Endothelial cell of umbilical vein (primary cell): ENCODE measurements around the gene SMARCC1. TPM values are rescaled to one million over a fixed set of nuclear protein-coding genes. Genes with fewer than 3 reads are reported as not detected.

Experiments used
- BruUV-seq: library from RNA; stranded (reverse); fragments of 400-500 nt; replicated peaks from 2 replicates; lab custom pipeline; 2021; lab: Mats Ljungman, UMichigan
- CTCF ChIA-PET: fragments of 300-600, 350-600 bp; sonication (Branson Sonifier 250); formaldehyde crosslinking; loops from one replicate; lab custom pipeline; 2021; ENCODE audit warnings: antibody characterized with exemption, inconsistent platforms; lab: Charles Lee
- POLR2A ChIA-PET: fragments of 300-600, 350-600 bp; sonication (Branson Sonifier 250); formaldehyde crosslinking; loops from one replicate; lab custom pipeline; 2021; ENCODE audit warnings: antibody characterized with exemption, inconsistent platforms; lab: Charles Lee
- DNase-seq: peaks from one replicate; pipeline ENCODE4 v3.0.0-alpha.2; 2011; ENCODE audit warnings: low read depth, low spot score
- FAIRE-seq: peaks from 2 replicates; lab custom pipeline; 2011; peaks lifted over from hg19 to GRCh38; lab: Jason Lieb, UNC
- H2AFZ ChIP-seq: 2 replicates; pipeline ENCODE4 v1.6.0; 2012; ENCODE audit warnings: low read depth, low read length, control low read depth, inconsistent platforms
- H3K27ac ChIP-seq: 2 replicates; pipeline ENCODE4 v1.5.1; 2011; ENCODE audit warnings: low read depth, mild to moderate bottlenecking, control low read depth, low read length, moderate library complexity; ENCODE audit not compliant: insufficient read depth
- H3K27me3 ChIP-seq, 2 experiments: 2 replicates each; pipeline versions ENCODE4 v1.6.0 to v1.6.1; 2011; ENCODE audit warnings: low read length in 2 of 2, mixed read lengths in 1 of 2; ENCODE audit not compliant: control insufficient read depth in 2 of 2, insufficient read depth in 2 of 2
- H3K36me3 ChIP-seq, 2 experiments: 2 replicates in 1 of 2; 3 replicates in 1 of 2; pipeline ENCODE4 v1.5.1; 2011; ENCODE audit warnings: low read length in 2 of 2, mild to moderate bottlenecking in 1 of 2, moderate library complexity in 1 of 2; ENCODE audit not compliant: control insufficient read depth in 2 of 2, insufficient read depth in 2 of 2; ENCODE audit errors: extremely low read depth in 1 of 2
- H3K4me1 ChIP-seq: 3 replicates; pipeline ENCODE4 v1.5.1; 2011; ENCODE audit warnings: mild to moderate bottlenecking, low read length; ENCODE audit not compliant: control insufficient read depth, insufficient read depth; ENCODE audit errors: extremely low read depth
- H3K4me2 ChIP-seq: 2 replicates; pipeline ENCODE4 v1.6.1; 2011; ENCODE audit warnings: low read length, control low read depth, mixed read lengths; ENCODE audit not compliant: insufficient read depth
- H3K4me3 ChIP-seq, 3 experiments: fragments of 200-600 bp in 1 of 3; sonication (generic), shearing (Covaris generic) in 1 of 3; replicated peaks in 1 of 3; 2 replicates each; pipeline ENCODE4 v1.5.1; 2011 to 2016; ENCODE audit warnings: control low read depth in 3 of 3, low read length in 3 of 3, mild to moderate bottlenecking in 2 of 3, inconsistent platforms in 1 of 3, low read depth in 1 of 3, moderate library complexity in 1 of 3; ENCODE audit not compliant: insufficient read depth in 1 of 3
- H3K79me2 ChIP-seq: 2 replicates; pipeline ENCODE4 v1.6.0; 2012; ENCODE audit warnings: low read length, inconsistent platforms; ENCODE audit not compliant: control insufficient read depth, insufficient read depth
- H3K9ac ChIP-seq: replicated peaks from 2 replicates; pipeline ENCODE3; 2011; ENCODE audit warnings: low read length, control low read depth; ENCODE audit not compliant: insufficient read depth; ENCODE audit errors: extremely low read depth
- H3K9me1 ChIP-seq: replicated peaks from 3 replicates; pipeline ENCODE4 v1.6.0; 2011; ENCODE audit warnings: mild to moderate bottlenecking, low read length; ENCODE audit not compliant: control insufficient read depth, insufficient read depth; ENCODE audit errors: extremely low read depth
- H3K9me3 ChIP-seq: replicated peaks from 2 replicates; pipeline ENCODE4 v1.5.1; 2012; ENCODE audit warnings: low read length, inconsistent platforms; ENCODE audit not compliant: control insufficient read depth, insufficient read depth
- H4K20me1 ChIP-seq: replicated peaks from 2 replicates; pipeline ENCODE3; 2011; ENCODE audit warnings: mild to moderate bottlenecking, low read length; ENCODE audit not compliant: control insufficient read depth, insufficient read depth; ENCODE audit errors: extremely low read depth
- CTCF ChIP-seq, 2 donors: IDR thresholded peaks; 1 replicate in 1 of 2; 2 replicates in 1 of 2; pipeline ENCODE4 v1.5.1; 2011; ENCODE audit warnings: low read length in 2 of 2, mild to moderate bottlenecking in 2 of 2, moderate library complexity in 2 of 2, control low read depth in 1 of 2, inconsistent platforms in 1 of 2, low read depth in 1 of 2; ENCODE audit not compliant: insufficient read depth in 1 of 2; ENCODE audit errors: extremely low read depth in 1 of 2
- EZH2 ChIP-seq: IDR thresholded peaks from 2 replicates; pipeline ENCODE4 v1.6.1; 2012; ENCODE audit warnings: borderline replicate concordance, low read depth, mild to moderate bottlenecking, moderate library complexity, low read length, inconsistent platforms; ENCODE audit not compliant: severe bottlenecking
- FOS ChIP-seq: IDR thresholded peaks from 2 replicates; pipeline ENCODE4 v1.6.1; 2011; ENCODE audit warnings: mild to moderate bottlenecking, low read length, moderate library complexity, borderline replicate concordance; ENCODE audit not compliant: insufficient read depth
- GATA2 ChIP-seq: IDR thresholded peaks from 2 replicates; pipeline ENCODE4 v1.7.0; 2011; ENCODE audit warnings: low read depth, mild to moderate bottlenecking, moderate library complexity, mixed read lengths, low read length; ENCODE audit not compliant: insufficient read length, insufficient read depth
- JUN ChIP-seq: IDR thresholded peaks from 2 replicates; pipeline ENCODE4 v1.6.1; 2011; ENCODE audit warnings: borderline replicate concordance, low read depth; ENCODE audit not compliant: insufficient read length, insufficient read depth
- MAX ChIP-seq: IDR thresholded peaks from 2 replicates; pipeline ENCODE4 v1.6.1; 2011; ENCODE audit not compliant: insufficient read depth, insufficient read length
- MYC ChIP-seq: IDR thresholded peaks from one replicate; pipeline ENCODE4 v1.6.1; 2011; ENCODE audit warnings: mild to moderate bottlenecking, low read depth, low read length
- POLR2A ChIP-seq: IDR thresholded peaks from 2 replicates; pipeline ENCODE4 v1.6.1; 2012; ENCODE audit warnings: low read depth, mild to moderate bottlenecking, control low read depth, low read length
- dilution Hi-C: fragments of 300-500 bp; cut with MboI; formaldehyde crosslinking; loops from one replicate; pipeline ENCODE4 v1.15.0; 2019; ENCODE audit warnings: low sequenced_read_pairs; ENCODE audit not compliant: extremely low pct_ligation_motif_present
- intact Hi-C: fragments of 100-400 bp; cut with micrococcal nuclease; formaldehyde crosslinking; loops from one replicate; pipeline ENCODE4 v1.10.0; 2022
- polyA plus RNA-seq, 4 experiments: library from polyadenylated mRNA; depleted of rRNA in 3 of 4; stranded (reverse) in 3 of 4; unstranded in 1 of 4; fragments of >200 nt; gene quantifications; 2 replicates each; pipeline versions ENCODE4 v1.2.1 to v1.2.3, GENCODE V29; 2011 to 2012; ENCODE audit warnings: missing spikeins in 1 of 4
- total RNA-seq: library from RNA; stranded (reverse); gene quantifications from 2 replicates; pipeline ENCODE4 v1.2.3, GENCODE V29; 2021

The SMARCC1 gene
- total and polyA plus RNA-seq, 2 donors (not counting 3 experiments of a cell fraction or from before 2014, with no cell fraction given): 23.0 to 138 TPM

GRCh38 chr3:47741925-47742324, 39.8 kb downstream of the SMARCC1 start:
- no peak overlapping the region for H3K4me3 ChIP-seq
- ChIA-PET CTCF (interaction anchor here (0.5 to 2.0 kb wide), 3 partner anchors 27 to 220 kb away, joined by 3 to 7 read pairs (median 3); no protein-coding TSS in a partner anchor), POLR2A (no interaction called here)
- H2AFZ ChIP-seq: no peak overlapping the region
- H3K4me1 ChIP-seq: peaks cover 7% of the 10 kb centered on the region
- TF ChIP-seq EZH2 (no peak), JUN (no peak), POLR2A (no peak), MAX (no peak), FOS (no peak), MYC (no peak), GATA2 (no peak), CTCF (IDR thresholded peaks at IDR 0.05; ENCODE audit: extremely low read depth in 1 of 2, insufficient read depth in 1 of 2, low read depth in 1 of 2, low read length in 2 of 2) (no peak)
- BruUV-seq: no TSS peak
- FAIRE-seq: no peak
- no peaks in the 10 kb centered on the region for H3K9me1 ChIP-seq
- no peak overlapping the region for H3K27ac ChIP-seq
- no peak overlapping the region for H3K4me2 ChIP-seq
- H4K20me1 ChIP-seq: peaks cover 2% of the 10 kb centered on the region
- dilution Hi-C loops: no loop called here
- peaks cover 3 to 6% of the 10 kb centered on the region in 2 experiments for H3K36me3 ChIP-seq
- peaks cover 68% of the 10 kb centered on the region for H3K79me2 ChIP-seq
- no peak for DNase-seq
- no peaks in the 10 kb centered on the region for H3K9me3 ChIP-seq
- no peak overlapping the region for H3K9ac ChIP-seq
- H3K27me3 ChIP-seq: no peaks in the 10 kb centered on the region
- intact Hi-C loops: no loop called here
